AG09319 (cell line): ENCODE measurements around the gene CDK19.
"Not testable (repeated sequence)": the region's sequence is repeated elsewhere in the genome, so short reads cannot be mapped to it uniquely, and the experiment has no call there.

Experiments
- DNase-seq: peaks from one replicate; pipeline ENCODE4 v3.0.0-alpha.2; 2010; ENCODE audit warnings: low read depth; ENCODE audit errors: extremely low read depth
- CTCF ChIP-seq: IDR thresholded peaks from 2 replicates; pipeline ENCODE4 v1.5.1; 2011; ENCODE audit warnings: low read depth, mild to moderate bottlenecking, inconsistent platforms, low read length, moderate library complexity

CDK19 gene

GRCh38 chr6:110757926-110758325 lies 57.3 kb downstream of the CDK19 start:
- DNase-seq: no peak
- TF ChIP-seq CTCF: no peak

GRCh38 chr6:110756817-110757216 lies 58.5 kb downstream of the CDK19 start:
- no peak for DNase-seq
- no peak for TF ChIP-seq CTCF

- DNase-seq: no peak
- TF ChIP-seq CTCF: no peak
Measured at GRCh38 chr6:110755411-110755834, 59.8 kb downstream of the CDK19 start.

GRCh38 chr6:110753936-110754668 lies 61.2 kb downstream of the CDK19 start:
- DNase-seq: not testable (repeated sequence)

- DNase-seq: no peak
- no peak for TF ChIP-seq CTCF
Measured at GRCh38 chr6:110748453-110748852, 66.8 kb downstream of the CDK19 start.

- no peak for DNase-seq
Measured at GRCh38 chr6:110746680-110747079, 68.6 kb downstream of the CDK19 start.

GRCh38 chr6:110744991-110745390 lies 70.3 kb downstream of the CDK19 start:
- TF ChIP-seq CTCF: no peak
- DNase-seq: no peak

More at GRCh38 chr6:110746680-110747079, 68.6 kb downstream of the CDK19 start:
- no peak for TF ChIP-seq CTCF

GRCh38 chr6:110742552-110742951 lies 72.7 kb downstream of the CDK19 start:
- DNase-seq: not testable (repeated sequence)
